Activated naive CD4-positive, alpha-beta T cell treated with anti-CD3 and anti-CD28 coated beads, Interleukin-2, amount 10 ng/mL, durations not matched to agents 7 days and 5 days (primary cell): ENCODE results near the gene EIF3I.
A peak's percentile ranks its signal among the peaks of the same experiment; 100 is the strongest.

Source experiments
- CTCF ChIA-PET: fragments of 350-600 bp; sonication (Branson Sonifier 250); formaldehyde crosslinking; loops from one replicate; lab custom pipeline; 2021; ENCODE audit warnings: antibody characterized with exemption; lab: Charles Lee
- DNase-seq: peaks from one replicate; pipeline ENCODE4 v3.0.0-alpha.2; 2020
- H3K27ac Mint-ChIP-seq: one replicate; pipeline ENCODE4 v1.8.0; 2021; ENCODE audit warnings: mild to moderate bottlenecking, moderate library complexity, mixed read lengths
- H3K27me3 Mint-ChIP-seq: one replicate; pipeline ENCODE4 v1.8.0; 2021; ENCODE audit warnings: mild to moderate bottlenecking, mixed read lengths
- H3K36me3 Mint-ChIP-seq: one replicate; pipeline ENCODE4 v1.8.0; 2021; ENCODE audit warnings: mixed read lengths
- H3K4me1 Mint-ChIP-seq: one replicate; pipeline ENCODE4 v1.8.0; 2021; ENCODE audit warnings: mixed read lengths
- H3K4me3 Mint-ChIP-seq: one replicate; pipeline ENCODE4 v1.8.0; 2021; ENCODE audit warnings: mild to moderate bottlenecking, moderate library complexity, mixed read lengths
- H3K9me3 Mint-ChIP-seq: one replicate; pipeline ENCODE4 v1.8.0; 2021; ENCODE audit warnings: mixed read lengths

EIF3I gene

GRCh38 chr1:32272557-32273390 is 50.6 kb downstream of the EIF3I start:
- DNase-seq: peak; percentile 45
- CTCF ChIA-PET: interaction anchor here (1.1 to 4.7 kb wide), 3 partner anchors 11 to 80 kb away, joined by 3 to 16 read pairs (median 3); partner anchors contain the start of genes FAM167B and LCK
- Mint-ChIP-seq H3K4me1 (peaks cover 63% of the 10 kb centered on the region), H3K4me3 (peak overlapping the region; percentile 70), H3K9me3 (no peaks in the 10 kb centered on the region), H3K27ac (peak overlapping the region; percentile 90), H3K36me3 (peaks cover 67% of the 10 kb centered on the region), H3K27me3 (peaks cover 5% of the 10 kb centered on the region)

- DNase-seq: peak; percentile 88
- Mint-ChIP-seq H3K27ac (peak overlapping the region; percentile 90), H3K4me1 (peaks cover 65% of the 10 kb centered on the region), H3K36me3 (peaks cover 73% of the 10 kb centered on the region), H3K9me3 (no peaks in the 10 kb centered on the region), H3K4me3 (peak overlapping the region; percentile 70), H3K27me3 (peaks cover 5% of the 10 kb centered on the region)
- CTCF ChIA-PET: interaction anchor here (4.7 kb wide), 1 partner anchor 25 kb away, joined by 16 read pairs; the partner anchor contains the start of genes FAM167B and LCK
These were observed 51.4 kb downstream of the EIF3I start for GRCh38 chr1:32273391-32274208.

GRCh38 chr1:32274646-32275340 is 52.6 kb downstream of the EIF3I start:
- Mint-ChIP-seq H3K4me1 (peaks cover 54% of the 10 kb centered on the region), H3K4me3 (peak overlapping the region; percentile 70), H3K9me3 (no peaks in the 10 kb centered on the region), H3K36me3 (peaks cover 83% of the 10 kb centered on the region), H3K27me3 (peaks cover 5% of the 10 kb centered on the region), H3K27ac (peak overlapping the region; percentile 90)
- CTCF ChIA-PET: interaction anchor here (1.6 to 4.7 kb wide), 2 partner anchors 26 to 59 kb away, joined by 6 to 16 read pairs; partner anchors contain the start of genes FAM167B and LCK
- DNase-seq: no peak

DNA sequence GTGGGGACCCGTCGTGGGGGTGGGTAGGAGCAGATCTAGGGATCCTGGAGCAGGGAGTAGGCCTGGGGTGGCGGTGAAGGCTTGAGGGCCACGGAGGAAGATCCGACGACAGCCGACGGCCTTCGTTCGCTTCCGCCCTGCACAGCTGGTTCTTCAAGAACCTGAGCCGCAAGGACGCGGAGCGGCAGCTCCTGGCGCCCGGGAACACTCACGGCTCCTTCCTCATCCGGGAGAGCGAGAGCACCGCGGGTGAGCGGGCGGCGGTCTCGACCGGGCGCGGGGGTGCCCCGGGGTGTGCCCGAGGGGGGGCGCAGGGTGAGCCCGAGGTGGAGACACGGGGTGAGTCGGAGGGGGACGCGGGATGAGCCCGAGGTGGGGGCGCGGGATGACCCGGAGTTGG is 53.2 kb downstream of the EIF3I start:
- CTCF ChIA-PET: interaction anchor here (1.6 to 4.7 kb wide), 2 partner anchors 26 to 59 kb away, joined by 6 to 16 read pairs; partner anchors contain the start of genes FAM167B and LCK
- peaks cover 86% of the 10 kb centered on the region for H3K36me3 Mint-ChIP-seq
- H3K4me1 Mint-ChIP-seq: peaks cover 52% of the 10 kb centered on the region
- peak overlapping the region; percentile 90 for H3K27ac Mint-ChIP-seq
- H3K27me3 Mint-ChIP-seq: peaks cover 5% of the 10 kb centered on the region
- H3K9me3 Mint-ChIP-seq: no peaks in the 10 kb centered on the region
- H3K4me3 Mint-ChIP-seq: peak overlapping the region; percentile 3
- no peak for DNase-seq

GRCh38 chr1:32276032-32276782 is 54.0 kb downstream of the EIF3I start:
- peaks cover 85% of the 10 kb centered on the region for H3K36me3 Mint-ChIP-seq

More at GRCh38 chr1:32276032-32276782, 54.0 kb downstream of the EIF3I start:
- Mint-ChIP-seq H3K9me3 (no peaks in the 10 kb centered on the region), H3K4me1 (peaks cover 48% of the 10 kb centered on the region), H3K27me3 (peaks cover 5% of the 10 kb centered on the region), H3K4me3 (no peak overlapping the region), H3K27ac (no peak overlapping the region)
- no peak for DNase-seq
- CTCF ChIA-PET: interaction anchor here (0.6 to 4.7 kb wide), 3 partner anchors 27 to 61 kb away, joined by 3 to 16 read pairs (median 3); partner anchors contain the start of genes FAM167B and LCK
